ENCODE data around the gene CDHR1. TPM values are rescaled to one million over a fixed set of nuclear protein-coding genes. Genes with fewer than 3 reads are reported as not detected.

The CDHR1 gene
- total RNA-seq, 1 donor from 2014 or later = under 0.01 TPM

- DNase-seq (ENCODE audit: low read depth in 2 of 2) = no peak
Measured at GRCh38 chr10:84261236-84261915, 67.0 kb downstream of the CDHR1 start.

GRCh38 chr10:84262190-84262956, 68.0 kb downstream of the CDHR1 start:
- DNase-seq (ENCODE audit: low read depth in 2 of 2) = no peak

- DNase-seq (ENCODE audit: low read depth in 2 of 2) = no peak
Measured at GRCh38 chr10:84263716-84264115, 69.4 kb downstream of the CDHR1 start.

DNA sequence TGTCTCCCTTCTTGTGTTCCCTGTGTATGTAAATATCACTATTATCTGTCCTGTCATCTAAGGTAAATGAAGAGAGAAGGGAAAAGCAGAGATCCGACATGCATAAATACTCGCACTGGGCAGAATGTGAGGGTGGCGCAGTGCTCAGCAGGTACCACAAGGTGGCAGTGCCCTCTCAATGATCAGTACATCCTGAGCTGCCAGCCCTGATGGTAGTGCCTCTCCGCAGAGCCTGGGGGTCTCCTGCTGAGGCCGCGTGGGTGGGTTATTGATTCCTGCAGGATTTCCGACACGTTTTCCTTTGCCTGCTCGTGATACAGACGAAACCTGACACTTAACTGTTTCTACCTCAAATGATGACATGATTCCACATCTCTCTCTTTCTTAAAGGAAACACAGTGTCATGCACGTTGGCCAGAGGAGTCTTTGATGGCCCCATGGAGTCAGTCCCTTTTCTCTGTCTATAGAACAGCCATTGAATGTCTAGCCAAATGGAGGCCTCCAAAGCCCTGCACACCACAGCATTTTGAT, 70.3 kb downstream of the CDHR1 start:
- DNase-seq (ENCODE audit: low read depth in 2 of 2) = peak; percentile 68 to 77

DNA sequence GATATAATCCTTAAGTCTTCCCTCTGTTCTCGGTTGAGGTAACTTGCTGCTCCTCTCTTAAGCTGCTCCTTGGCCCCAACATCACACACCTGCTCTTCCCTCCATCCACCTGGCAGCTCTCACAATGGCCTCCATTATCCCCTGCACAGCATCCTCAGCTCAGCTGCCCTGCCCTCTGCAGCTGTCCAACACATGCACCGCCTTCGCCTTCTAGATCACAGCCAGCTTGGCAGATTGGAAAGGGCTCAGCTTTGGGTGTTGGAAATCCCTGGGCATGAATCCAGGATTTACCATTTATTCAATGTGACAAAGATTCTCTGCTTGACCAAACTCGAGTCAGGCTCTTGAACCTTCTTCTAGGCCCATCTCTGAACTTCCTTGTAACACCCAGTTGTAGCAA, 71.1 kb downstream of the CDHR1 start:
- DNase-seq (ENCODE audit: low read depth in 2 of 2) = no peak

DNA sequence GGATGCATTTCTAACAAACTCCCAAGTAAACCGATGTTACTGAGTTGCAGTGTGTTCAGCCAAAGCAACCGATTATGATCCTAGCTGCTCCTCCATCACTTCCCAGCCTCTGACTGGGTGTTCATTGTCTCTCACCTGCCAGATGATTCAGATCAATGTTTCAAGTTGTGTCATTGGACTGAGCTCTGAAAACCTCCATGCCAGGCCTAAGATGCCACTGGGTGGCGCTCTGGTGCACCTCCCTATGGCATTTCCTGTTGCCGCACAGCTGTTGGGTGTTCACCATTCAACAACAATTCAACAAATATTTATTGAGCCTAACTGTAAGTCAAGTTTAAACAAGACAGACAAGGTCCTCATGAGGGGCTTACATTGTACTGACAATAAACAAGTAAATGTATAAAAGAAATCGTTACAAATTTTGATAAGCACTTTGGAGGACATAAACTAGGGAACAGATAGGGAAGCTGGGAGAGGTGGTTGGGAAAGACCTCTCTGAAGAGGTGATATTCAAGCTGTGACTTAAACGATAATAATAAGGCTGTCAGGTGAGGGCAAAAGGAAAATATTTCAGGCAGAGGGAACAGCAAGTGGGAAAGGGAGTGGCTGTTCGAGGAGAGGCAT, 73.3 kb downstream of the CDHR1 start:
- DNase-seq (ENCODE audit: low read depth in 2 of 2) = peak; percentile 36 to 74

DNA sequence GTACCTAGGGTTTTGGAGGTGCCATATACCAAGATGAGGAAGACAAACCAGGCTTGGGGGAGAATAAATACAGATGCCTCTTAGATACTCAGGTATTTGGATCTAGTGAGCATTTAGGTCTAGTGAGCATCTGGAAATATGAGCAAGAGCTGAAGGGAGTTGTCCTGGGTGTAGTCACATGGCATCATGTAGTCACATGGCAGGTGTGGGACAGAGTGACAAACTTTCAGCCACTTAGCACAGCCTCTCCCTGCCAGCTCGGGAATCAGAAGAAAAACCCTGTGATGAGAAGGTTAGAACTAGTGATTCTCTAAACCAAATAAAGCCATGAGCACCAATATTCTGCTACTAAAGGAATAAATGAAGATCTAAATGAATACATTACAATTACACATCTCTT, 74.8 kb downstream of the CDHR1 start:
- DNase-seq (ENCODE audit: low read depth in 2 of 2) = no peak

Other genes with a start within 250 kb of the CDHR1 start
- 154 and 173 TPM in 2 replicates for gene GHITM, start 55.0 kb upstream of the CDHR1 start, total RNA-seq
- gene GPR15LG, start 20.7 kb upstream of the CDHR1 start, total RNA-seq = not detected in 2 replicates
- not detected in 2 replicates for gene LRIT2, start 31.0 kb downstream of the CDHR1 start, total RNA-seq
- not detected in 2 replicates for gene LRIT1, start 47.0 kb downstream of the CDHR1 start, total RNA-seq
- gene RGR, start 50.5 kb downstream of the CDHR1 start, total RNA-seq = not detected in 2 replicates
- gene CCSER2, start 134.1 kb downstream of the CDHR1 start, total RNA-seq = 11.1 and 14.9 TPM in 2 replicates